Neural progenitor cell (in vitro differentiated cells): Measurements from ENCODE around the gene COG7. TPM values are rescaled to one million over a fixed set of nuclear protein-coding genes. Genes with fewer than 3 reads are reported as not detected.

ENCODE experiments used
- DNase-seq: peaks from one replicate; pipeline ENCODE4 v3.0.0-alpha.2; 2016; ENCODE audit warnings: low spot score
- H2AFZ ChIP-seq: fragments of 200-600 bp; sonication (generic); replicated peaks from 2 replicates; pipeline ENCODE4 v1.6.1; 2016; ENCODE audit warnings: antibody characterized with exemption
- H3F3A ChIP-seq: fragments of 200-600 bp; sonication (generic); 2 replicates; pipeline ENCODE4 v1.6.1; 2016; ENCODE audit warnings: antibody characterized with exemption, low read depth
- H3K27ac ChIP-seq: fragments of 200-600 bp; sonication (generic); 2 replicates; pipeline ENCODE4 v1.5.1; 2016; ENCODE audit warnings: mild to moderate bottlenecking
- H3K27me3 ChIP-seq: fragments of 200-600 bp; sonication (generic); 2 replicates; pipeline ENCODE4 v1.6.1; 2016; ENCODE audit warnings: mild to moderate bottlenecking, moderate library complexity
- H3K36me3 ChIP-seq: fragments of 200-600 bp; sonication (generic); 2 replicates; pipeline ENCODE4 v1.5.1; 2016
- H3K4me1 ChIP-seq: fragments of 200-600 bp; sonication (generic); 2 replicates; pipeline ENCODE4 v1.6.1; 2016; ENCODE audit warnings: mixed run types
- H3K4me2 ChIP-seq: fragments of 200-600 bp; sonication (generic); 2 replicates; pipeline ENCODE4 v1.6.1; 2016
- H3K4me3 ChIP-seq: fragments of 200-600 bp; sonication (generic); 2 replicates; pipeline ENCODE4 v1.5.1; 2016
- H3K79me2 ChIP-seq: fragments of 200-600 bp; sonication (generic); 2 replicates; pipeline ENCODE4 v1.6.1; 2016; ENCODE audit warnings: low read depth
- H3K9ac ChIP-seq: fragments of 200-600 bp; sonication (generic); 2 replicates; pipeline ENCODE4 v1.6.1; 2016
- H3K9me3 ChIP-seq: fragments of 200-600 bp; sonication (generic); 2 replicates; pipeline ENCODE4 v1.5.1; 2016; ENCODE audit warnings: low read depth
- H4K20me1 ChIP-seq: fragments of 200-600 bp; sonication (generic); 2 replicates; pipeline ENCODE4 v1.6.1; 2016; ENCODE audit warnings: low read depth
- H3K27ac Mint-ChIP-seq: 3 replicates; pipeline ENCODE4 v1.8.0; 2021; ENCODE audit warnings: mixed read lengths
- H3K27me3 Mint-ChIP-seq: 2 replicates; pipeline ENCODE4 v1.8.0; 2022; ENCODE audit warnings: low read depth, mild to moderate bottlenecking, inconsistent platforms, moderate library complexity, mixed read lengths; ENCODE audit not compliant: insufficient read depth
- H3K36me3 Mint-ChIP-seq: 3 replicates; pipeline ENCODE4 v1.8.0; 2021; ENCODE audit warnings: mixed read lengths
- H3K4me1 Mint-ChIP-seq: 3 replicates; pipeline ENCODE4 v1.8.0; 2021; ENCODE audit warnings: mixed read lengths
- H3K4me3 Mint-ChIP-seq: 3 replicates; pipeline ENCODE4 v1.8.0; 2021; ENCODE audit warnings: mild to moderate bottlenecking, moderate library complexity, mixed read lengths
- H3K9me3 Mint-ChIP-seq: 3 replicates; pipeline ENCODE4 v1.8.0; 2020; ENCODE audit warnings: mixed read lengths
- CTCF ChIP-seq: fragments of 200-600 bp; sonication (generic); IDR thresholded peaks from 2 replicates; pipeline ENCODE4 v1.5.1; 2017; ENCODE audit warnings: antibody characterized with exemption, mild to moderate bottlenecking
- EZH2 ChIP-seq: fragments of 200-600 bp; sonication (generic); IDR thresholded peaks from 2 replicates; pipeline ENCODE4 v1.6.1; 2017; ENCODE audit warnings: antibody characterized with exemption, mild to moderate bottlenecking, moderate library complexity
- EZH2phosphoT487 ChIP-seq: fragments of 200-600 bp; sonication (generic); IDR thresholded peaks from 2 replicates; pipeline ENCODE4 v1.6.1; 2017; ENCODE audit warnings: antibody characterized with exemption
- small RNA-seq: library from RNA; depleted of rRNA; stranded (forward); fragments of <200 nt; gene quantifications from one replicate; pipeline ENCODE3, GENCODE V24; 2015
- total RNA-seq: library from RNA; depleted of rRNA; stranded (reverse); fragments of >200 nt; gene quantifications from 2 replicates; pipeline ENCODE4 v1.2.3, GENCODE V29; 2015; ENCODE audit warnings: low replicate concordance

COG7 gene
- total RNA-seq, 1 donor from 2014 or later = 21.6 TPM

GRCh38 chr16:23339787-23340186 lies 113.2 kb downstream of the COG7 start:
- DNase-seq = no peak
- H3K9me3 Mint-ChIP-seq = peaks cover 2% of the 10 kb centered on the region
- Histone ChIP-seq H2AFZ (no peak overlapping the region), H3K4me2 (no peak overlapping the region), H3K27me3 (no peaks in the 10 kb centered on the region), H3F3A (no peaks in the 10 kb centered on the region), H3K4me1 (peaks cover 5% of the 10 kb centered on the region), H4K20me1 (no peaks in the 10 kb centered on the region), H3K79me2 (no peaks in the 10 kb centered on the region), H3K4me3 (no peak overlapping the region), H3K36me3 (no peaks in the 10 kb centered on the region), H3K27ac (no peak overlapping the region), H3K9ac (no peak overlapping the region), H3K9me3 (no peaks in the 10 kb centered on the region)
- H3K4me1 Mint-ChIP-seq = no peaks in the 10 kb centered on the region
- no peaks in the 10 kb centered on the region for H3K36me3 Mint-ChIP-seq
- no peak overlapping the region for H3K27ac Mint-ChIP-seq
- TF ChIP-seq EZH2phosphoT487 (no peak), CTCF (no peak), EZH2 (no peak)
- no peak overlapping the region for H3K4me3 Mint-ChIP-seq
- peaks cover 3% of the 10 kb centered on the region for H3K27me3 Mint-ChIP-seq

Small RNAs within 50 kb of the gene (small RNA-seq; reads per million reads assigned to genes)
- not detected for gene RF00072

Other genes with a start within 250 kb of the COG7 start
- not detected in 2 replicates for gene SCNN1B, start 150.9 kb downstream of the COG7 start, total RNA-seq
- gene GGA2, start 57.3 kb upstream of the COG7 start, total RNA-seq = 139 and 180 TPM in 2 replicates
- gene EARS2, start 104.2 kb upstream of the COG7 start, total RNA-seq = 19.7 and 38.9 TPM in 2 replicates
- 64.9 and 138 TPM in 2 replicates for gene UBFD1, start 104.5 kb upstream of the COG7 start, total RNA-seq
- gene NDUFAB1, start 143.1 kb upstream of the COG7 start, total RNA-seq = 122 and 131 TPM in 2 replicates
- gene PALB2, start 188.1 kb upstream of the COG7 start, total RNA-seq = 11.4 and 23.3 TPM in 2 replicates
- gene DCTN5, start 188.3 kb upstream of the COG7 start, total RNA-seq = 35.7 and 40.3 TPM in 2 replicates
- 93.5 and 105 TPM in 2 replicates for gene PLK1, start 225.7 kb upstream of the COG7 start, total RNA-seq